Measurements from ENCODE around the gene TSPAN7. TPM values are rescaled to one million over a fixed set of nuclear protein-coding genes. Genes with fewer than 3 reads are reported as not detected.
A peak's percentile ranks its signal among the peaks of the same experiment; 100 is the strongest.

Gene TSPAN7
- total and polyA plus RNA-seq, 2 of the 8 experiments (the other 6 are each of a cell fraction or from before 2014, with no cell fraction given) = 32.1 to 37.7 TPM

GRCh38 chrX:38627683-38628082 is 66.3 kb downstream of the TSPAN7 start:
- no peak overlapping the region for H3K9ac ChIP-seq (replicated peaks in 1 of 4; ENCODE audit: extremely low read depth in 1 of 4, low read depth in 3 of 4, low read length in 3 of 4)
- H2BK20ac ChIP-seq (ENCODE audit: low read length) = no peak overlapping the region
- H3K4me2 ChIP-seq (ENCODE audit: insufficient read depth in 1 of 2, low read depth in 2 of 2, low read length in 2 of 2) = no peak overlapping the region
- ChIA-PET POLR2A (ENCODE audit: partially characterized antibody) (interaction anchor here (1.0 kb wide), 1 partner anchor 13 kb away, joined by 3 read pairs; no protein-coding TSS in a partner anchor), CTCF (ENCODE audit: partially characterized antibody) (interaction anchor here (0.6 to 2.1 kb wide), 14 partner anchors 9 to 345 kb away, joined by 3 to 5 read pairs (median 4); no protein-coding TSS in a partner anchor)
- H3K4me1 ChIP-seq (replicated peaks in 1 of 4; ENCODE audit: control insufficient read depth in 3 of 4, insufficient read depth in 4 of 4, low read length in 3 of 4) = no peaks in the 10 kb centered on the region; a peak in 1 of 7 replicates
- peak; percentile 95 for FAIRE-seq
- peak in 1 of 2 experiments; percentile 5 for DNase-seq (ENCODE audit: low read depth in 1 of 2, low spot score in 2 of 2)
- H2BK12ac ChIP-seq (ENCODE audit: low read depth, low read length) = no peak overlapping the region
- no peaks in the 10 kb centered on the region for H3K9me3 ChIP-seq (ENCODE audit: insufficient read depth in 2 of 2, low read depth in 1 of 2, low read length in 1 of 2)
- no peak overlapping the region for H4K8ac ChIP-seq (ENCODE audit: extremely low read depth, insufficient read depth, low read length)
- H3K56ac ChIP-seq (replicated peaks; ENCODE audit: insufficient read length, low read depth, low read length) = no peak overlapping the region
- no peak overlapping the region for H3K18ac ChIP-seq (ENCODE audit: extremely low read depth, low read length)
- no peak overlapping the region for H3K23ac ChIP-seq (ENCODE audit: insufficient read length)
- no peak overlapping the region for H2BK120ac ChIP-seq (replicated peaks; ENCODE audit: low read depth, low read length)
- H4K20me1 ChIP-seq (replicated peaks in 1 of 2; ENCODE audit: control insufficient read depth in 1 of 2, insufficient read depth in 2 of 2, low read length in 2 of 2) = no peaks in the 10 kb centered on the region
- no peak overlapping the region for H4K5ac ChIP-seq (ENCODE audit: insufficient read length, low read depth, low read length)
- H3K79me2 ChIP-seq (ENCODE audit: control insufficient read depth in 1 of 2, insufficient read depth in 2 of 2, low read length in 2 of 2) = no peaks in the 10 kb centered on the region
- H2AK5ac ChIP-seq (ENCODE audit: low read depth, low read length) = no peak overlapping the region
- H2BK5ac ChIP-seq (ENCODE audit: low read depth, low read length) = no peak overlapping the region
- no peaks in the 10 kb centered on the region for H3K79me1 ChIP-seq (ENCODE audit: low read depth, low read length)
- H3K36me3 ChIP-seq (ENCODE audit: control insufficient read depth in 2 of 4, insufficient read depth in 4 of 4, low read length in 3 of 4) = no peaks in the 10 kb centered on the region
- no peak overlapping the region for H3K4me3 ChIP-seq (ENCODE audit: extremely low read depth in 1 of 4, insufficient read depth in 2 of 4, low read depth in 3 of 4, low read length in 4 of 4)
- no peaks in the 10 kb centered on the region for H3K27me3 ChIP-seq (replicated peaks in 1 of 4; ENCODE audit: control insufficient read depth in 3 of 4, extremely low read depth in 1 of 4, insufficient read depth in 3 of 4, low read length in 3 of 4)
- H2BK15ac ChIP-seq (ENCODE audit: low read length) = no peak overlapping the region
- TF ChIP-seq ATF2 (IDR thresholded peaks at IDR 0.05; ENCODE audit: low read length) (no peak), CTCF (IDR thresholded peaks at IDR 0.05; ENCODE audit: control extremely low read depth in 1 of 3, insufficient read depth in 1 of 3, low read depth in 1 of 3, low read length in 3 of 3) (peak in 2 of 3 experiments; percentile 78 to 99; a peak in 3 of 4 replicates), RAD21 (IDR thresholded peaks at IDR 0.05 in 1 of 2, conservative IDR thresholded peaks at IDR 0.05 in 1 of 2; ENCODE audit: low read depth in 2 of 2, low read length in 2 of 2) (peak; percentile 47 to 66)
- no peak overlapping the region for H3K27ac ChIP-seq (ENCODE audit: low read depth, low read length)
- no peak overlapping the region for H3K14ac ChIP-seq (ENCODE audit: insufficient read length)
- no peaks in the 10 kb centered on the region for H3K23me2 ChIP-seq (ENCODE audit: low read depth, low read length)
- no peak overlapping the region for H3K4ac ChIP-seq (replicated peaks; ENCODE audit: insufficient read length, low read depth, low read length)
- no peak overlapping the region for H4K91ac ChIP-seq (replicated peaks; ENCODE audit: insufficient read length, low read length)
- no peak overlapping the region for H2AFZ ChIP-seq (ENCODE audit: low read length)

Measured in H1 (cell line).